Measurements from ENCODE around the gene WNT3.
"Not testable (repeated sequence)": the region's sequence is repeated elsewhere in the genome, so short reads cannot be mapped to it uniquely, and the experiment has no call there.

WNT3 gene

DNA sequence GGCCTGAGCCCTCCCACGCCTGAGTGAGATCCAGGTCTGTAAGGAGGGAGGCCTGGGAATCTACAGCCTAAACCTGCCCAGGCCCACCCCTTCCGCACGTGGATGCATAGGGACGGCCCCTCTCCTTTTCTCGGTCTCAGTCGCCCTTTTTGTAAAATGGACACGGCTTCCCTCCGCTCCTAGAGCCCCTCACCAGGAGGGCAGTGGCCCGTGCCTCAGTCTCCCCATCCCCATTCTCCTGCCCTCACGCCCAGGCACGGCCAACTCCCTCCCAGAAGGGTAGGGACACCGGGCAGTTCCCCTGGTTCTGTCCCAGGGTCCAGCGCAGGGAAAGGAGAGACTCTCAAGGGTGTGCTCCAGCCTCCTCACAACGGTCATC is 48.1 kb downstream of the WNT3 start:
- TF ChIP-seq, protein P1, sequence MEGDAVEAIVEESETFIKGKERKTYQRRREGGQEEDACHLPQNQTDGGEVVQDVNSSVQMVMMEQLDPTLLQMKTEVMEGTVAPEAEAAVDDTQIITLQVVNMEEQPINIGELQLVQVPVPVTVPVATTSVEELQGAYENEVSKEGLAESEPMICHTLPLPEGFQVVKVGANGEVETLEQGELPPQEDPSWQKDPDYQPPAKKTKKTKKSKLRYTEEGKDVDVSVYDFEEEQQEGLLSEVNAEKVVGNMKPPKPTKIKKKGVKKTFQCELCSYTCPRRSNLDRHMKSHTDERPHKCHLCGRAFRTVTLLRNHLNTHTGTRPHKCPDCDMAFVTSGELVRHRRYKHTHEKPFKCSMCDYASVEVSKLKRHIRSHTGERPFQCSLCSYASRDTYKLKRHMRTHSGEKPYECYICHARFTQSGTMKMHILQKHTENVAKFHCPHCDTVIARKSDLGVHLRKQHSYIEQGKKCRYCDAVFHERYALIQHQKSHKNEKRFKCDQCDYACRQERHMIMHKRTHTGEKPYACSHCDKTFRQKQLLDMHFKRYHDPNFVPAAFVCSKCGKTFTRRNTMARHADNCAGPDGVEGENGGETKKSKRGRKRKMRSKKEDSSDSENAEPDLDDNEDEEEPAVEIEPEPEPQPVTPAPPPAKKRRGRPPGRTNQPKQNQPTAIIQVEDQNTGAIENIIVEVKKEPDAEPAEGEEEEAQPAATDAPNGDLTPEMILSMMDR (IDR thresholded peaks at IDR 0.05), result no peak
- TF ChIP-seq ZFX (IDR thresholded peaks at IDR 0.05; ENCODE audit: borderline replicate concordance), result no peak
- no peak overlapping the region for H3K27ac ChIP-seq

DNA sequence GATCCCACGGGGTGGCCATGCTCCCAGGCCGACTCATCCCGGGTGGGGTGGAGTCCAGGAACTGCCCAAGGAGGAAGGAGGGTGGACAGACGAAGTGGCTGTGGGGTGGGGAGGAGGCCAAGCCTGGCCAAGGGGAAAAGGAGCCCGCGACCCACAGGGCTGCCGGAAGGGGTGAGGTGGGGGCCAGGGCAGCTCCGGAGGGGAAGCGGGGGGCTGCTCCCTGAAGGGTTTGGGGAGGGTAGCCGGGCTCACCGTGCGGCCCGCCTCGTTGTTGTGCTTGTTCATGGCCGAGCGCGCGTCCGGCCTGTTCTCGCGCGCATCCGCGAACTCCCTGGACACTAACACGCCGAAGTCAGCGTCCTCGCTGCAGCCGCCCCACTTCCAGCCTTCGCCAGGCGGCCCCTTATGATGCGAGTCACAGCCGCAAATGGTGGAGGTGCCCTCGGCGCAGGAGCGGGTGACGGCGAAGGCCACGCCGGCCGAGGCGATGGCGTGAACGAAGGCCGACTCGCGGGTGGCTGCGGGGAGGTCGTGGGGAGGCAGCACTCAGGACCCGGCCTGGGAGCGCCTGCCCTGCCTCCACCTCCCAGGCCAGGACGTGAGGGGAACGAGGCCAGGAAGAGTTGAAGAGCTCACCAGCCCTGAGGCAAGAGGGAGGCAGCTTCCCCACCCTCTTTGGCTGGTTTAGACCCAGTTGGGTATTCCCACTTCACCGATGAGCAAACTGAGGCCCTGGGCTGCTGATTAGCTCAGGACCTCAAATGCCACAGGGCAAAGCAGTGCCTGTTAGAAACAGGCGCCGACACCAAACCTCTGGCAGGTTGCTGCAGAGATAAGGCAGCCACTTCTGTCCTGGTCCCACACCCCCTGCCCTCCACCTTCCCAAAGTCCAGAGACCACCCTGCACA is 48.7 kb downstream of the WNT3 start:
- no peak overlapping the region for H3K27ac ChIP-seq

DNA sequence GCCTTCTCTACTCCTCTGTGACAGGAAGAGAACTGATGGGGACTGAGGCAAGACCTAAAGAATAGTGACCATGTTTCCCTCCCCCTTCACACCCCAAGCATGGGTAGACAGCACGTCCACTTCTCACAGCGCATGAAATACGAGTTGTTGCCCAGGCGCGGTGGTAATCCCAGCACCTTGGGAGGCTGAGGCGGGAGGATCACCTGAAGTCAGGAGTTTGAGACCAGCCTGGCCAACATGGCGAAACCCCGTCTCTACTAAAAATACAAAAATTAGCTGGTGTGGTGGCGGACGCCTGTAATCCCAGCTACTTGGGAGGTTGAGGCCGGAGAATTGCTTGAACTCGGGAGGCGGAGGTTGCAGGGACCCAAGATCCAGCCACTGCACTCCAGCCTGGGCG is 49.6 kb downstream of the WNT3 start:
- not testable (repeated sequence) for H3K27ac ChIP-seq

More for the DNA sequence above, 48.7 kb downstream of the WNT3 start:
- no peak for TF ChIP-seq ZFX (IDR thresholded peaks at IDR 0.05; ENCODE audit: borderline replicate concordance)
- TF ChIP-seq, protein P1 (IDR thresholded peaks at IDR 0.05), result no peak

DNA sequence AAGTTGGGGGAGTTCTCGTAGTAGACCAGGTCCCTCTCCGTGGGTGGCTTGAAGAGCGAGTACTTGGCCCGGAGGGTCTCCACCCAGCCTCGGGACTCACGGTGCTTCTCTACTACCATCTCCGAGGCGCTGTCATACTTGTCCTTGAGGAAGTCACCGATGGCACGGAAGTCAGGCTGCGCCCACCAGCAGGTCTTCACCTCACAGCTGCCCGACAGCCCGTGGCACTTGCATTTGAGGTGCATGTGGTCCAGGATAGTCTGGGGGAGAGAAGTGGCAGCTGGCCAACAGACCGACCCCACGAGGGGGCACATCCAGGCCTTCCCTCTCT is 50.0 kb downstream of the WNT3 start:
- H3K27ac ChIP-seq, result no peak overlapping the region
- TF ChIP-seq, protein P1 (IDR thresholded peaks at IDR 0.05), result no peak
- TF ChIP-seq ZFX (IDR thresholded peaks at IDR 0.05; ENCODE audit: borderline replicate concordance), result no peak

DNA sequence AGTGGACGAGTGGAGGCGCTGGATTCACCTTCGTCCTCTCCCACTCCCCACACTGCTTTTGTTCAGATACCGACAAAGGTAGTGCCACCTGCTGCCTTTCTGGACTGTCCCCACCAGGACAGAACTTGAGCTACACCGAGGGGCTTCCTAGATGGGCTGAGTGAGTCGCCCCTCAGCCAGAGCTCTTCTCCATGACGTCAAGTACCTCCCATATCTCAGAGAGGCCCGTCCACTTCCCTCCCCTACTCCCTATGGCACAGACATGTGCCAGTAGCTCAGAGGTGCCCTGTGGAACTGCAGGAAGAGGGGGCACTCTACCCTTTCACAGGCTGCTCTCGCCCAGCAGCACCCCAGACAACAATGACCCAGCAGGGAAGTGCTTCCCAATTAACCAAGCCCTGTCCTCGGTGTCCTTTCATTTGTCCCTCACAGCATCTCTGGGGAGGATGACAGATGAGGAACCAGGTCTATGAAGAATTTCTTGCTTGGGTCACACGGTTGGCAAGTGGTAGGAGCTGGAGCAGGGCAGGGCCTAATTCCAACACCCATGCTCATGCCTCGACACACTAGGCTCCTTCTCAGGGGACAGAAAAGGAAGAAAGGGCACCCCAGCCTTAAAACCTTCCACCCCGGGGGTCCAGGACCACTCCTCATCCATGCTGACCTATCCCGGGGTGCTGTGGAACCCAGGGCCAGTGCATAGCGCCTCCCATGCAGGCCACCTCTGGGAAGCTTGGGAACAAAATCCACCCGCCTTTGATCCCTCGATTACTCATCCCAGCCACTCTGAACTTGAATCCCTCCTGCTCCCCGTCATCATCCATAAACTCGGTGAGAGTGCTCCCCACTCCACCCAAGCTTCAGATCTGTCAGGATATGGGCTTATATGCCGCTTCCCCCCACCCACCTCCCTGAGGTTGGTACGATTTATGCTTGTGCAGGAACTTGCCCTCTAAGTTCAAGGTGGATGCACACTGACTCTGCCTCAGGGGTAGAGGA is 51.7 kb downstream of the WNT3 start:
- no peak overlapping the region for H3K27ac ChIP-seq
- TF ChIP-seq, protein P1 (IDR thresholded peaks at IDR 0.05), result no peak
- no peak for TF ChIP-seq ZFX (IDR thresholded peaks at IDR 0.05; ENCODE audit: borderline replicate concordance)

DNA sequence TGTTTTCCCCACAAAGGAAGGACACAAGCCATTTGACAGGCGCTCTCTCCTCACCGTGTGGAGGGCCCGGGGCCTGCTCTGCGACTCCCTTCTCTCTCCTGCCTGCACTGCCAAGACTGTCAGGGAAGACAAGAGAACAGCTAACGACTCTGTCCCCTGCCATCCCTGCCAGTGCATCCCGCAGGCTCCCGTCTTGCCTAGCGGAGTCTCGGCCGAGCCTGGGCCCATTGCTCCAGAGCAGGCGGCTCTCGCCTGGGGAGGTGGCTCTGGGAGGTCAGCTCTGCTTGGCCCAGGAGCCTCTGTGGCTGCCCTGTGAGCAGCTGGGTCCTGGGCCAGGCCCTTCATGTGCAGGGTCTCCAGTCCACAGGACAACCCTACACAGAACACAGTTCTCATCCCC is 53.0 kb downstream of the WNT3 start:
- TF ChIP-seq ZFX (IDR thresholded peaks at IDR 0.05; ENCODE audit: borderline replicate concordance), result no peak
- TF ChIP-seq, protein P1 (IDR thresholded peaks at IDR 0.05), result no peak

DNA sequence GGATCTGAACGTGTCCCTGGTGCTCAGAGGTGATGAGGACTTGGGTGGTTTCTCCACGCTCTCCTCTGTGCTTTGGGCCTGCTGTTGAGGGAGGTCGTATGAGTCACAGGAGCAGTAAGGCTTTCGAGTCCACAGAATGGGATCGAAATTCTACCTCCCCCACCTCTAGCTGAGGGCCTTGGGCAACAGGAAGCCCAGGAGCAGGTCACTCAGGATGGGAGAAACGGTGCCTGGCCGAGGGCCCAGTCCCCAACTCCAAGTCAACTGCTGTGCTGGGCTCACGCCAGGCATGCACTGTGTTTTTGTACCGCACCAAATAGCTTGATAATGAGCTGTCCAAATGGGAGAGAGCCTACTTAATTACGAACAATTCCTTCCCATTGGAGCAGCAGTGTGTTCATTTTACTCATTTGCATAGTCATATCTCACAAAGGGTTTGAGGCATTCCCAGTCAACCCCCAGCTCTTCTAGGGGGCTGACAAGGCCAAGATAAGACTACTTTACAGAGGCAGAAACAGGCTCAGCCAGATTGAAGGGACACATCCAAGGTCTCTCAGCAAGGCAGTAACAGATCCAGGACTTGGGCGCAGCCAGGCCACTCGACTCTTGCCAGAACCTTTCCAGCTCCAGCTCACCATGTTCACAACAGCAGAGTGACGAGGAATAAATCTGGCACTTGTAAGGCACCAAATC is 53.6 kb downstream of the WNT3 start:
- no peak overlapping the region for H3K27ac ChIP-seq
- TF ChIP-seq ZFX (IDR thresholded peaks at IDR 0.05; ENCODE audit: borderline replicate concordance), result no peak
- TF ChIP-seq, protein P1 (IDR thresholded peaks at IDR 0.05), result no peak

More for the DNA sequence above, 53.0 kb downstream of the WNT3 start:
- H3K27ac ChIP-seq, result no peak overlapping the region

All from 22Rv1 (cell line).